NCI-H2107 (cell line): ENCODE measurements around the gene ZMIZ2.
"Not testable (repeated sequence)": the region's sequence is repeated elsewhere in the genome, so short reads cannot be mapped to it uniquely, and the experiment has no call there.

Experiments used
- DNase-seq: peaks from one replicate; lab custom pipeline; 2025; lab: John Stamatoyannopoulos, UW

ZMIZ2 gene, protein sequence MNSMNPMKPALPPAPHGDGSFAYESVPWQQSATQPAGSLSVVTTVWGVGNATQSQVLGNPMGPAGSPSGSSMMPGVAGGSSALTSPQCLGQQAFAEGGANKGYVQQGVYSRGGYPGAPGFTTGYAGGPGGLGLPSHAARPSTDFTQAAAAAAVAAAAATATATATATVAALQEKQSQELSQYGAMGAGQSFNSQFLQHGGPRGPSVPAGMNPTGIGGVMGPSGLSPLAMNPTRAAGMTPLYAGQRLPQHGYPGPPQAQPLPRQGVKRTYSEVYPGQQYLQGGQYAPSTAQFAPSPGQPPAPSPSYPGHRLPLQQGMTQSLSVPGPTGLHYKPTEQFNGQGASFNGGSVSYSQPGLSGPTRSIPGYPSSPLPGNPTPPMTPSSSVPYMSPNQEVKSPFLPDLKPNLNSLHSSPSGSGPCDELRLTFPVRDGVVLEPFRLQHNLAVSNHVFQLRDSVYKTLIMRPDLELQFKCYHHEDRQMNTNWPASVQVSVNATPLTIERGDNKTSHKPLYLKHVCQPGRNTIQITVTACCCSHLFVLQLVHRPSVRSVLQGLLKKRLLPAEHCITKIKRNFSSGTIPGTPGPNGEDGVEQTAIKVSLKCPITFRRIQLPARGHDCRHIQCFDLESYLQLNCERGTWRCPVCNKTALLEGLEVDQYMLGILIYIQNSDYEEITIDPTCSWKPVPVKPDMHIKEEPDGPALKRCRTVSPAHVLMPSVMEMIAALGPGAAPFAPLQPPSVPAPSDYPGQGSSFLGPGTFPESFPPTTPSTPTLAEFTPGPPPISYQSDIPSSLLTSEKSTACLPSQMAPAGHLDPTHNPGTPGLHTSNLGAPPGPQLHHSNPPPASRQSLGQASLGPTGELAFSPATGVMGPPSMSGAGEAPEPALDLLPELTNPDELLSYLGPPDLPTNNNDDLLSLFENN

GRCh38 chr7:44748045-44748947 is at the start of gene ZMIZ2:
TSS of gene ZMIZ2 (plus strand) at chr7:44748847. CDS start at chr7:44756250, 7,403 bp downstream.
- DNase-seq, result peak; percentile 96

DNA sequence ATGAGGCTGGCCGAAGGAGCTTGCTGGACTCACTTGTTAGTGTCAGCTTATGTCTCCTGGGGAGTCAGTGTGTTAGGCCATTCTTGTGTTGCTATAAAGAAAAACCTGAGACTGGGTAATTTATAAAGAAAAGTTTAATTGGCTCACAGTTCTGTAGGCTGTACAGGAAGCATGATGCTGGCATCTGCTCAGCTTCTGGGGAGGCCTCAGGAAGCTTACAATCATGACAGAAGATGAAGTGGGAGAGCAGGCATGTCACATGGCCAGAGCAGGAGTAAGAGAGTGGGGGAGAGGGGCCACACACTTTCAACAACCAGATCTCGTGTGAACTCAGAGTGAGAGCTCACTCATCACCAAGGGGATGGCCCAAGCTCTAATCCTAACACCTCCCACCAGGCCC is 49.0 kb upstream of the ZMIZ2 start:
- DNase-seq, result not testable (repeated sequence)

- DNase-seq, result no peak
These were observed 48.3 kb upstream of the ZMIZ2 start for GRCh38 chr7:44700322-44700721.

- not testable (repeated sequence) for DNase-seq
These were observed 45.3 kb upstream of the ZMIZ2 start for GRCh38 chr7:44703391-44703790.

- DNase-seq, result no peak
These were observed 44.7 kb upstream of the ZMIZ2 start for GRCh38 chr7:44703921-44704320.

DNA sequence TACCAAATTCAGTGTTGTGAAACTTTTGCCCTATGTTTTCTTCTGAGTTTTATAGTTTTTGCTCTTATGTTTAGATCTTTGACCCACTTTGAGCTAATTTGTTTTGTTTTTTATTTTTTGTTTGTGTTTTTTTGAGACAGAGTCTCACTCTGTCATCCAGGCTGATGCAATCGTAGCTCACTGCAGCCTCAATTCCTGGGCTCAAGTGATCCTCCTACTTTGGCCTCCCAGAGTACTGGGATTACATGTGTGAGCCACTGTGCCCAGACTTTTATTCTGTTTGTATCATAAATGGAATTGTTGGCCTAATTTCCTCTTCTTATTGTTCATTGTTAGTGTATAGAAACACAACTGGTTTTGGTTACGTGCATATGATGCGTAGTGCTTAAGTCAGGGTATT is 43.2 kb upstream of the ZMIZ2 start:
- no peak for DNase-seq

- DNase-seq, result no peak
These were observed 41.7 kb upstream of the ZMIZ2 start for GRCh38 chr7:44706788-44707557.

DNA sequence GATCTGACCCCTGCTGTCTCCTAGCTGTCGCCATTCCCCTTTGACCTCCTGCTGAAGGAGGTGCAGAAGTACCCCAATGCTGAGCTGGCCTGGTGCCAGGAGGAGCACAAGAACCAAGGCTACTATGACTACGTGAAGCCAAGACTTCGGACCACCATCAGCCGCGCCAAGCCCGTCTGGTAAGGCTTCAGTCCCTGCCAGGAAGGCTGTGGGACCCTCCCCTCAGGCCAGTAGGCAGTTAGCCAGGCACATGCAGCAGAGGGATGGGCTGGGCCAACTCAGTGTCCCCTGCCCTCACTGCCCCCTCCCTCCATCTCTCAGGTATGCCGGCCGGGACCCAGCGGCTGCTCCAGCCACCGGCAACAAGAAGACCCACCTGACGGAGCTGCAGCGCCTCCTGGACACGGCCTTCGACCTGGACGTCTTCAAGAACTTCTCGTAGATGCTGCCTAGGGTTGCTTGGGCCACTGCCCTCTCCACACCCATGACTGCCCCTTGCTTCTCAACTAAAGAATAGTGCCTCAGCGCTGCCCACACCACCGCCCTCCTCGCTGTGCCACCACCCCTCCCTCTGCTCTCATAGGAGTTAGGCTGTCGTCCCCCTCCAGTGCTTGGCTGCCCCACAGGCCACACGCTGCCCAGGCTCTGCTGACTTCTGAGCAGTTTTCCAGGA is 41.0 kb upstream of the ZMIZ2 start:
- no peak for DNase-seq

DNA sequence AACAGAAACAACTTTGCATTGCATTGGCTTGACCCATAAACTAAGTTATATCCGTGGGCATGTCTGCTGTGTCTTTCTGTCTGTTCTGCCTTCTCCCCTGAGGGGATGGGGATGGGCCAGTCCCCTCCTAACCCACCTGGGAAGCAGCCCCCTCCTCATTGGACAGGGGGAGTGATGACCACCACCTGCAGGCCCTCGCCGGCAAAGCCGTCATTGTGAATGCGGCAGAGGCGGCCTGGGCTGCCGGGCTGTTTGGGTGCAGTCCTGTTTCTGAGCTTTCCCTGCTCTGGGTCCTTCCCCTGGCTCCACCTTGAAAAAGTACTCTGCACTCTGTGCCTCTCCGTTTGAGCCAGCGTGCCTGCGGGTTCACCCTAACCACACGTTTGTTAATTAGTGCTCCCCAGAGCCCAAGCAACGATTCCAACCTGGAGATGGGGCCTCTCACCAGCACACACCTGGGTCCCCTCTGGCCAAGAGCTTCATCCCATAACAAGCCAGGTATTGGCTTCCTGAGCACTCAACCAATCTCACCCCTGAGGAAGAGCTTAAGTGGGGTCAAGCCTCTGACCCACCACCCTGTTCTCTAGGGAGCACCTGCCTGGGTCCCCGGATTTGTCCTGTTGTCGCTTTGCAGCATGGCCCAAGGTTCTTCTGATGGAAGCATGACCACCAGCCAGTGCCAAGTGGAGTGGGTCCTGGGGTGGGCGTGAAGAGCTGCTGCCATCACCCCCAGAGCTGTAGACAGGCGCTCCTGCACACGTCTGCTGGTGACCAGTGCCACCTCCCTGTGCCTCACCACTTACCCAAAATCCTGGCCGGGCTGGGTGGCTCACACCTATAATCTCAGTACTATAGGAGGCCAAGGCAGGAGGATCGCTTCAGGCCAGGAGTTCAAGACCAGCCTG is 39.4 kb upstream of the ZMIZ2 start:
- DNase-seq, result no peak

GRCh38 chr7:44709945-44710596 is 38.6 kb upstream of the ZMIZ2 start:
- DNase-seq, result no peak

DNA sequence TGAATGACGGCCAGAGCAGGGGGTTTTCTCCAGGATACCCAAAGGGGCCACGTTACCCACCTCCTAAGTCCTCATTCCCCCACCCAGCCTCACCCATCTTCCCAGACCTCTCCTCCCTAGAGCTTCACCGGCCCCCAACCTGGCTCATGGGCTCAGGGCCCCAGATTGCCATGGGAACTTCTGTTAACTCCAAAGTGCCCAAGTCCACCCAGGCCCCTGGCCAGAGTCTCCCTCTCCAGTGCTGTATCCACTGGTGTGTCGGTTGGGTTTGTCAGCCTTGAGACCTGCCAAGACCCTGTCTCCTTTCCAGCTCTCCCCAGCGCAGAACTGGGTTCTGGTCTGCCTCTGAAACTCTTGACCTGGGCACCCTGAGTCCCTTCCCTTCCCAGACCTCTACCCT is 37.1 kb upstream of the ZMIZ2 start:
- no peak for DNase-seq

DNA sequence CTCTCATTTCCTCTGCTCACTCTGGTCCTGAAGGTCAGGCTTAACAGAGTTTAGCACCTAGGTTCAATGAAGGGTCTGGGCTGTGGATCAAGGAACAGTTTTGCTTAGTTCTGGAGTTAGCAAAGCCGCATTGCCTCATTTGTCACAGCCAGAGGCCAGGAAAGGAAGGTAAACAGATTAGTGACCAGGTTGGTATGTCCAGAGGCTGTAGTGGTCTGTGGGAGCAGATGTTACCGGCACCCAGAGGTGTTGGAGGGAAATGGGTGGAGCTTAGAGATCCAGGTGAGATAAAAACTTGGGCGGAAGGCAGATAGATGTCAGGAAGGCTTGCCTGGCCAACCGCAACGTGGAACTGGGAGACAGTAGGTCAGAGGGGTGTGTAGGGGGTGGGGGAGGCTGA is 36.6 kb upstream of the ZMIZ2 start:
- no peak for DNase-seq

GRCh38 chr7:44713141-44713540 is 35.5 kb upstream of the ZMIZ2 start:
- no peak for DNase-seq

DNA sequence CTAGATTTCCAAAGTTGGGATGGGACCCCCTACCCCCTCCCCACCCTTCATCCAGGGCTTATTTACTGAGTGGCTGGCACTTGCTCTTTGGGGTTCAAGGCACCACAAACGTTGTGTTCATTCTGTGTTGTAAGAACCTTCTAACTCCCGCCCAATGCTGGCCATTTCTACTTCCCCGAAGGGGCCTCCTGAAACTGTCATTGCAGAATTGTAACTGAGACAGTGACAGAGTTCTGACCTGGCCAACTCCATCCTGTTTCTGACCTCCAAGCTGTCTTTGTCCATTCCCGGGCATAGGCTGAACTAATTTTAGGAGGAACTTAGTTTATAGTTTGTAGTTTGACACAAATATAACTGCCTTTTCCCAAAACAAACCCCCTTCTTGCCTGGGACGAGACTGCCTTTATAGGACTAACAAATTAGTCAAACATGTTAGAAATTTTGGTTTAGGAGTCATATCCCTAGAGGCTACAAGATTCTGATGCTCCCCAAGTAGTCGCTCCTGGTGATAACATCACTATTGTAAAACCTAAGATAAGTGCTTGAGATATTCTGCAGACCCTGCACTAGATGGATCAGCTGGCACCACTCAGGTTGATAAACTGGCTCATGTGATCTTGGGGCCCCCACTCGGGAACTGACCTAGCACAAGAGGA is 34.8 kb upstream of the ZMIZ2 start:
- DNase-seq, result no peak

DNA sequence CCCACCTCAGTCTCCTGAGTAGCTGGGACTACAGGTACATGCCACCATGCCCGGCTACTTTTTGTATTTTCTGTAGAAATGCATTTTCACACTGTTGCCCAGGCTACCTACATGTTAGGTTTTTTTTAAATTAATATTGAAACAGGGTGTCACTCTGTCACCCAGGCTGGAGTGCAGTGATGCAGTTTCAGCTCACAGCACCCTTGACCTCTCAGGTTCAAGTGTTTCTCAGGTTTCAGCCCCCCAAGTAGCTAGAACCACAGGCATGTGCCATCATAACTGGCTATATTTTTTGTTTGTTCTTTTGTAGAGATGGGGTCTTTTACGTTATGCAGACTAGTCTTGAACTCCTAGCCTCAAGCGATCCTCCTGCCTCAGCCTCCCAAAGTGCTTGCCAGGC is 32.4 kb upstream of the ZMIZ2 start:
- DNase-seq, result no peak

GRCh38 chr7:44720301-44720700 is 28.3 kb upstream of the ZMIZ2 start:
- DNase-seq, result no peak

GRCh38 chr7:44724276-44724675 is 24.4 kb upstream of the ZMIZ2 start:
- no peak for DNase-seq

GRCh38 chr7:44726250-44726649 is 22.4 kb upstream of the ZMIZ2 start:
- DNase-seq, result not testable (repeated sequence)
